ENCODE measurements around the gene ACOX3.

ACOX3 gene

GRCh38 chr4:8439914-8440491 lies 520 bp downstream of the ACOX3 start:
- TF ChIP-seq CTCF (conservative IDR thresholded peaks at IDR 0.05) (no peak), ZFX (IDR thresholded peaks at IDR 0.05) (no peak)
- peak overlapping the region; percentile 77 for H3K27ac ChIP-seq

GRCh38 chr4:8439168-8439567 lies 1.4 kb downstream of the ACOX3 start:
- TF ChIP-seq CTCF (conservative IDR thresholded peaks at IDR 0.05) (no peak), ZFX (IDR thresholded peaks at IDR 0.05) (no peak)
- peak overlapping the region; percentile 44; the same call in 1 of the 2 replicates for H3K27ac ChIP-seq

- peak overlapping the region; percentile 44; the same call in 1 of the 2 replicates for H3K27ac ChIP-seq
- TF ChIP-seq CTCF (conservative IDR thresholded peaks at IDR 0.05) (no peak), ZFX (IDR thresholded peaks at IDR 0.05) (no peak)
Measured at GRCh38 chr4:8438743-8439142, 1.8 kb downstream of the ACOX3 start.

- no peak for TF ChIP-seq CTCF (conservative IDR thresholded peaks at IDR 0.05)
- no peak for TF ChIP-seq ZFX (IDR thresholded peaks at IDR 0.05)
- no peak overlapping the region for H3K27ac ChIP-seq
Measured at GRCh38 chr4:8437281-8437680, 3.2 kb downstream of the ACOX3 start.

- no peak overlapping the region for H3K27ac ChIP-seq
- no peak for TF ChIP-seq CTCF (conservative IDR thresholded peaks at IDR 0.05)
- TF ChIP-seq ZFX (IDR thresholded peaks at IDR 0.05), result no peak
Measured at GRCh38 chr4:8435656-8436121, 4.8 kb downstream of the ACOX3 start.

- peak overlapping the region; percentile 47; the same call in 1 of the 2 replicates for H3K27ac ChIP-seq
- TF ChIP-seq ZFX (IDR thresholded peaks at IDR 0.05) (no peak), CTCF (conservative IDR thresholded peaks at IDR 0.05) (no peak)
Measured at GRCh38 chr4:8434251-8435073, 6.1 kb downstream of the ACOX3 start.

GRCh38 chr4:8433136-8433535 lies 7.4 kb downstream of the ACOX3 start:
- no peak overlapping the region for H3K27ac ChIP-seq
- TF ChIP-seq CTCF (conservative IDR thresholded peaks at IDR 0.05) (no peak), ZFX (IDR thresholded peaks at IDR 0.05) (no peak)
